ENCODE data around the gene CLDN16.

Gene CLDN16, protein sequence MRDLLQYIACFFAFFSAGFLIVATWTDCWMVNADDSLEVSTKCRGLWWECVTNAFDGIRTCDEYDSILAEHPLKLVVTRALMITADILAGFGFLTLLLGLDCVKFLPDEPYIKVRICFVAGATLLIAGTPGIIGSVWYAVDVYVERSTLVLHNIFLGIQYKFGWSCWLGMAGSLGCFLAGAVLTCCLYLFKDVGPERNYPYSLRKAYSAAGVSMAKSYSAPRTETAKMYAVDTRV

DNA sequence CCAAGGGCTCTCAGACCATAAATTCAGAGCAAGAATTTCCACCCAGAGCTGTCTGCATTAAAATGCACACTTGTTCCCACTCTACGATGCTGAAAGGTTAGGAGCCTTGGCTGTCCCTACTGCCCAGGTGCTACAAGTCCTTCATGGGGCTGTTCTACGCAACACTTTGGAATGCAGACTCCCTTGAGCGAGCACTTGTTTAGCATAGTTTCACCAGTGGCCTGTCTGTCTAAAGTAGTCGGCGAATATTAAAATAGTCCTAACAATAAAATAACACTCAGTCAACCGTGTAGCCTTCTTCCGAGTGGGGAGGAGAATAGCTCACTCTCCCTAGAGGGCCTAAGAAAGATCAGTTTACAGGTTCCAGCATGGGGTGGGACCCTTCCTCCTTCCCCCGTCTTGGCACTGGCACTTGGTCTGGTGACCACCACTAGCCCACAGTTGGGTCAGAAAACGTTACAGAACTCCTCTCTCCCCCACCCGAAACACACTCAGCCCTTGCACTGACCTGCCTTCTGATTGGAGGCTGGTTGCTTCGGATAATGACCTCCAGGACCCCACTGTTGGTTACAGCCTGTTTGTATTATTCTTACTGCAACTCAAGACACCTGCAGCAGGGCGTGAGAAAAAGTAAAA lies at the start of gene CLDN16:
CLDN16 (plus strand) TSS at position 586 of the 636 bp plus-strand sequence. CDS start 167 bp downstream, outside the sequence.
- DNase-seq = no peak

DNA sequence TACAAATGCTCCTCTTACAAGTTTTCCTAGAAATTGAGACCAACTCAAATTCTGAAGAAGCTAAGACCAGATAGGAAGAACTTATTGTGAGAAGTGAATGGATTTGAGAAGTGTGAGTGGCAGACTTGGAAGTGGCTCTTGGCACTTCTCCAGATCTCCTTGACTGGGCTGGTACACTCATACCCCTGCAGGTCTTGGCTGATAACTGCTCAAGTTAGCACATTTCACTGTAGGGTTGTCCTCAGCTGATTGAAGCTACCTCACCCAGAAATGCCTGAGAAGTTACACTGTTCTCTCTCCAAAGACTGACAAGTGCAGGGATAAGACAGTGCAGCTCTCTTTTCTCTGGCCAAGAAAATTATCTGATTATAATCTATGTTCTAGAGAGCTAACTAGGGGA lies 49.2 kb upstream of the CLDN16 start:
- DNase-seq = no peak

DNA sequence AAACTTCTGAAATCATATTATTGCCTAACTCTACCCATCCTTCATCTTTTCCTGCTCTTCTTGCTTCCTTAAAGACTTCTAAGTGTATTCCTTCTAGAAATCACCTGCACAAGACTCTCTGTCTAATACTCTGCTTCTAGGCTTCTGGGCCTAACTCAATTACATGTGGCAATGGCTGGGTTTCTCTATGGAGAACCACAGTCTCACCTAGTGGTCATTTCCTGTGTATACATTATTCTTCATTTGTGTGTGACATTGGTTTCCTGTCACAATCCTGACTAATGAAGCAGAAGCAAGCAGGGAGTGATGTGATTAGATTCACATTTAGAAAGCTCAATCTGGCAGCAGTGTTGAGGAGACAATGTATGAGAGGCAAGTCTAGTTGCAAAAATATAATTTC lies 48.8 kb upstream of the CLDN16 start:
- DNase-seq = no peak

DNA sequence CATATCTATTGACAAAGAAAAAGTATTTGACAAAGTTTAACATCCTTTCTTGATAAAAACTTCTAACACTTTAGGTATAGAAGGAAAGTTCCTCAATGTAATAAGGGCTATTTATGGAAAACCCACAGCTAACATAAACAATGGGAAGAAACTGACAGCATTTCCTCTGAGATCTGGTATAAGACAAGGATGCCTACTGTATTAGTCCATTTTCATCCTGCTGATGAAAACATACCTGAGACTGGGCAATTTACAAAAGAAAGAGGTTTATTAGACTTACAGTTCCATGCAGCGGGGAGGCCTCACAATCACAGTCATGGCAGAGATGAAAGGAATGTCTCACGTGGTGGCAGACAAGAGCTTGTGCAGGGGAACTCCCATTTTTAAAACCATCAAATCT lies 47.9 kb upstream of the CLDN16 start:
- no peak for DNase-seq

DNA sequence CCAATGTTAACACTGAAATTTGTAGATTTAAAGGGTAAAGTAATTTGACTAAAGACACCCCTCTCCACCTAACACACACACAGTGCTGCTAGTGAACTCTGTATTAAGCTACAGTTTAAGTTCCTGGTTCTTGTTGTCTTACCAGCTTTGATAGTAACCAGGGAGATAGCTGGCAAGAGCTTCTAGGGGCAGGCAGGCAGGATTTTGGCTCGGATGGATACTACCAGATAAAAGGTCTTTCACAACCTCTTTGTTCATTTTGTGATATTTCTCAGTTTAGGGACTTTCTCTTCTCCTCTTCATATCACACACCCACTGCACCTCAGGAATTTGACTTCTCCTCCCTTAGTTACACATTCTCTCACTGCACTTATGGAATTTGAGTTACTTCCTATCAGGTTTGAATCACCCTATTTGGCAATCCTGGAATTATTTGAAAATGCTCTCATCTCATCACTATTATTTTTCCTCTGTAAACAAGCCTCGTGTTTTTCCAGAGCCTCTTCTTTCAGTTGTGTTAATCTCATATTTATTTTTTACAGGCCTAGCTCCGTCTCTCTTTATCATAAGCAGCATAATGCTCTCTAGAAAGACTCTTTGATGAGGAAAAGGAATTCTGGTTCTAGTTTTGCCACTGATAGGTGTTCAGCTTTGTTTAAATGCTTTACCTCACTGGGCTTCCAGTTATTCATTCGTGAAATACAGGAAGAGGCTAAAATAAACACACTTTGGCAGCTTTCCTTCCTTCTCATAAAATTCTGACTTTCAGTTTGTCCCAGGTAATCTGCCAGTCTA lies 42.7 kb upstream of the CLDN16 start:
- no peak for DNase-seq

DNA sequence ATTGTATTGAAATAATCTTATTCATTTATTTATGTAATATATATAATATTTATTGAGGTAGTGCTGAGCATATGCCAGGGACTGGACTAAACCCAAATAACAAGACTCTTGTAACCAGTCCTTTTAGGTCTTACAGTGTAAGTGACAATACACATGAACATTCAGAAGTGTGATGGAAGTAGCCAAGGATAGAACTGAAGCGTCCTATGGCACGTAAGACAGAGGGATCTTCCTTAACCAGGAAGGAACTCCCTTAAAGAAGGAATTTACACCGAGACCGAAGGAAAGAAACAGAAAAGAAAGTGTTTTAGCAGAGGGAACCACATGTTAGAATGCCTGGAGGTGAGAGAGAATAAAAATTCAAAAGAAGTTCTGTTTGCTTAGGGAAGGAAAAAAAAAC lies 42.1 kb upstream of the CLDN16 start:
- no peak for DNase-seq

DNA sequence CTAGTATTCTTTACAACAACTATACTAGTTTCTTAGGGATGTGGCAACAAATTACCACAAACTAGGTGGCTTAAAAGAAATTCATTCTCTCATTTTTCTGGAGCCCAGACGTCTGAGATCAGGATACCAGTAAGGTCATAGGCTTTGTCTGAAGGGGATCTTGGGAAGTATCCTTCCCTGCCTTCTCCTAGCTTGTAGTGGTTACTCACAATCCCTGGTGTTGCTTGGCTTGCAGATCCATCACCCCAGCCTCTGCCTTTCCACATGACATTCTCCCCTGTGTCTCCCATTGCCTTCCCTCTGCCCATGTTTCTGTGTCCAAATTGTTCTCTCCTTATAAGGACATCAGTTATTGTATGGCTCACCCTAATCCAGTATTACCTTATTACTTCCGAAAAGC lies 41.4 kb upstream of the CLDN16 start:
- DNase-seq = no peak

DNA sequence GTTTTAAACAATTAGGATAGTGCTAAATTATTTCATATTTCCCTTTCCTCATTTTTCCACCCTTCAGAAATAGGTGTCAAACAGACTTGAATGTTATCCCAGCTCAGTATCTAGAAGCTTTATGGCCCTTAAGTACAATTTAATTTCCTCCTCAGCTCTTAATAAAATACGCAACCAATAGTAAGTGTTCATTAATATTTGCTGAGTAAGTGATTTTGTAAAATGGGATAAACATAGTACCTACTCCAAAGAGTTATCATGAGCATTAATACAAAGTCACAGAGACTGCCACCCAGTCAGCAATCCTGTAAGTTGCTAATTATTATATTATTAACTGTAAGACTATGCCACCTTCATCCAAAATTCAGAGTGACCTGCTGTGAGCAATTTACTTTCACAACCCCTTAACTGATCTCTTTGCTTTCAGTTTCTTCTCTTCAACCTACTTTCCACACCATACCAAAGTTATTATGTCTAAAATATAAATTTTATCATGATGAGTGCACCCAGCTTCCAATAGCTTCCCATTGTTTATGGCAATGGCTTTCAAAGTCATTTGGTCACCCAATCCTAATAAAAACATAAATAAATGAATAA lies 35.0 kb upstream of the CLDN16 start:
- DNase-seq = no peak

DNA sequence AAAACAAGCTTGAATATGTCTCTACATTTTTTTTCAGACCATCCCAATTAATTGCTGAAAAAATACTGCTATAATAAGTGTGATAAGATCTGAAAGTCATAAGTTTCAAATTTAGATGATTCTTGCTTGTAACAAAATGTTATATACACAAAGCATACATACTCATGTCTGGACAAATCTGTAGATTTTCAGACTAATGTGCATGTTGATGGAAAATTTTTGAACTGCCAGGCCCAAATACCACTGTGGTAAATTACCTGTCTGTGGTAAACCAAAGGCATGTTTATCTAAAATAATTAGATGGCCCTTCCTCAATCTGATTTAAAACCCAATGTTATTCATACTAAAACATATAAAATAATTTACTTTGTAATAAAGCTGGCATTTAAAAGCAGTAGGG lies 31.7 kb upstream of the CLDN16 start:
- no peak for DNase-seq

DNA sequence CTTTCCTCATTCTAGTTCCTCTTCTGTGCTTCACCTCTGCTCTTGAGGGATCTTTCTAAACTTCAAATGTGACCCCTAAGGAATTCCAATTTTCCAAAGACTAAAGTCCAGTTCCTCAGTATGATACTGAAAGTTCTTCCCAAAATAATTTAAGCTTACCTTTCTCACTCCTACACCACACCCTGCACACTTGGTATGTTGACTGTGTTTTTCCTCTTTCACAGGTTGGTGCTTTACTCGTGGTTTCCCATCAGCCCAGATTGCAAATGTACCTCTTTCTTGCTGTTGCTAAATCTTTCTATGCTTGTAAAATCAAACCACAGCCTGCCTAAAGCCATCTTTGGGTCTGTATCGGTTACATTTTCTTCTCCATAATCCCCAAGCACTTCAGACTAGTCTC lies 30.5 kb upstream of the CLDN16 start:
- no peak for DNase-seq

DNA sequence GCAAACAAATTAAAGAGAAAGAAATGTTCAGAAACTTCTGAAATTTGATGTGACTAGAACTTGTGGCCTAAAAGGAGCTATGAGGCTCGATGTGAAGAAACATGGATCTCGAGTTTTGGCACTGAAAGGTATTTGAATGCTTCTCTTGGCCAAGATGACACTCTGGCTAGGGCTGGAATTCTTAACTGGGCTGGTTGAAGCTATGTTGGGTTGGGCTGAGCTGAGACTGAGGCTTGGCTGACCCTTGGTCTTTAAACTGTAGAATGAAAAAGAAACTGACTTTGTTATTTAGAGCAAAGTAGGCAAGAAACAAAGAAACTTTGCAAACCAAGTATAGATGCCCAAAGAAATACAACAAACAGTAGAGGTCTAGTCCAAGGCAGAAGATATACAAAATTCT lies 28.1 kb upstream of the CLDN16 start:
- no peak for DNase-seq

DNA sequence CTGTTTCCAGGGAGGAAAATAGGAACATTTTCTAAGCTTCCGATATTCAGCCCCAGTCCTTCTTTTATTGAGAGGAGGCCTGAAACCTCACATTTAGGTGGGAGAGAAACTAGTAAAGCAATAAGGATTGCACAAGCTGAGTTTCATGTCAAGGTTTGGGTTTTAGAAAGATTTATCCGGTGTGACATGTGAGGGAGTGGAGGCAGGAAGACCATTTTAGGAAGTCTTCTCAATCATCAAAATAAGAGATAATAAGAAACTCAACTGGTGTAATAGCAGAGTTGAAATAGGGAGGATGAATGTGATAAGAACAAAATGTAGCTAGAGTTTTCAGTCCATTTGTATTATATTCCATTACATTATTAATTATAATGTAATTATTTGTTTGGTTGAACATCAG lies 27.7 kb upstream of the CLDN16 start:
- no peak for DNase-seq

DNA sequence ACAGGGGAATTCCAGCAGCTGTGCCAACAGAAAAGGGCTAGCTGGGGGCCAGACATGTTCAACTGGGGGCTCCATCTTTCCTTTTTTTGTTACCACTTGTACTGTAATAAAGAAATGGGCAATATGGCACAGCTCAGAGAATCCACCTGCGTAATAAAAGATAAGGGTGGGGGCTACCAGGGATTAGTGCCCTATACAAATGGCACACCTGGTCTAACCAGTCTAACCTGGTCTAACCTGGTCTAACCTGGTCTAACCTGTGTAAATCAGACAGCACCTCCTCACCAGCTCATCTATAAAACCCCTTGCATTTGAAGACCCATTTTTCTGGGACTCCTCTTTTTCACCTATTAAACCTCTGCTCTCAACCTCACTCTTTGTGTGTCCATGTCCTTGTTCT lies 26.2 kb upstream of the CLDN16 start:
- no peak for DNase-seq

DNA sequence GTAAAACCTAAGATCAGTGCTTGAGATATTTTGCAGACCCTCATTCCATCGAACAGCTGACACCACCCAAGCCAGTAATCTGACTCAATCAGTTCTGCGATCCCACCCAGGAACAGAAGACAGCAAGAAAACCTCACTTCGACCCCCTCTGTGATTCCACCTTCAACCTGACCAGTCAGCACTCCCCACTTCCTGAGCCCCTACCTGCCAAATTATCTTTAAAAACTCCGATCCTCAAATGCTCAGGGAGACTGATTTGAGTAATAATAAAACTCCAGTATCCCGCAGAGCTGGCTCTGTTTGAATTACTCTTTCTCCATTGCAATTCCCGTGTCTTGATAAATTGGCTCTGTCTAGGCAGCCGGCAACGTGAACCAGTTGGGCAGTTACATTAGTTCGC lies 25.7 kb upstream of the CLDN16 start:
- DNase-seq = no peak

DNA sequence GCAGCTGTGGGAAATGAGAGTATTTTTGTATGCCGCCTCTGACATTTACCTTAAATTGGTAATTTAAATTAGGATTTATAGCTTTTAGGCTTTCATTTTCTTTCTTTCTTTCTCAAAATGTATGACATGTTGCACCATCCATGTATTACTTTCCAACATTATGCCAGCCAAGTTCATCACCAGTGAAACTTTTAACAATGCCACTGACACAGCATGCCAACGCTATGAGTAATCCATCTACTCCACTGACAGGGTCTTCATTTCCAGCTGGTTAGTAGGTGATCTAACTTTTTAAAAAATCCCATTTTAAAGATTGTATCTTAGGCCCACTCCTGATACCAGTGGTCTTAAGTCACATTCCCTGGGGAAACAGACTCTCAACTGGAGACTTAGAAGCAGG lies 21.8 kb upstream of the CLDN16 start:
- DNase-seq = no peak

DNA sequence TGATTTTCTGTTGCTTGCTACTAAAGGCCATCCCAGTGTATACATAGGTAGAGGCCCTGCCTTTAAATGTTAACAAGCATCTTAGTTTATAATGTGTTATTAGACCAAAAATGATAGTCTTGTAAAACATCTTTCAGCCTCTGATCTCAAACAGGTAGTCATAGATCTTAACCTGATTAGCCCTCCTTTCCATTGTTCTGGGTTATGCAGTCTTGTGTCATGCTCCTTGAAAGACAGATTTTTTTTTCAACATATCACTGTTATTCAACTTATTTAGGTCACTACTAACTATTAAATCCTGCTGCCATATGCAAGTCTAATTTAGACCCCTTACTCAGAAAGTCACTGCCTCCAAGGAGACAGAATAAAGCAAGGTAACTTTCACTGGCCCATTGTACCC lies 19.1 kb upstream of the CLDN16 start:
- DNase-seq = no peak

DNA sequence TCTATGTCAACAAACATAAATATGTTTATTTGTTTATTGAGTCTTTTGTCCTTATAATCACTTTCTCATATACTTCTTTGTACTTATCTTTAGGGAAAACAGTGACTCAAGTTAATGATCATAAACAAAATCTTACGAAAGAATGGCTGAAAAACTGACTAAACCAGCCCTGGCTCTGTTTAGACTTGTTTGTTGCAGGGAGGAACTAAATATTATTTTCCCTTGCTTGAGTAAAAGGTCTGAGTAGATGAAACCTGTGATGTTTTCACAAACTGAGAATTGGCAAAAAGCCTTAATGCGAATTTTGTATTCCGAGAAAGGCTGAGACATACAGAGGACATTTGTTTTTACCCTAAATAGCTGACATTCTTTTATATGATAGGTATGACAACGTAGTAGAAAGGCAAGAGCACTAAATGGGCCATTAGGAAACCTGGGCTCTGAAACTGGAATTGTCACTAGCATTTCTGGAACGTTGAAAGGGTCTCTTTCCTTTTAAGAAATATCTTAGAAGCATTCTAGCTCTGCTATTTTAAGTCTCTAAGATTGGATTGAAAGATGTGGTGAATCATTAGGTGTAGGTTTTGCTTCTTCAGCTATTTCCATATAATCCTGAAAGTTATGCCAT lies 18.2 kb upstream of the CLDN16 start:
- no peak for DNase-seq

DNA sequence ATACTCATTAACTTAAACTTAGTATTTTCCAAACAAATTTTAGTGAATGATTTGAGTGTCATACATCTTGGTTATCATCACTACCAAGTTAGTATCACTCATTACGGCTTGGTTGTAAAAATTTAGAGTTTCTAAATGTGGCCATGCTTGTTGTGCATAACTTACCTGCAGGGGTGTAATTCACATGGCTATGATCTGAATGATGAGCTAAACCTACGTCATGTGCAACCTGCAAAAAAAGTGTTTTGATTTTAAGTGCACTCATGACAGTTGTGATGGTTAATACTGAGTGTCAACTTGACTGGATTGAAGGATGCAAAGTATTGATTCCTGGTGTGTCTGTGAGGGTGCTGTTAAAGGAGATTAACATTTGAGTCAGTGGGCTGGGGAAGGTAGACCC lies 17.6 kb upstream of the CLDN16 start:
- DNase-seq = no peak

DNA sequence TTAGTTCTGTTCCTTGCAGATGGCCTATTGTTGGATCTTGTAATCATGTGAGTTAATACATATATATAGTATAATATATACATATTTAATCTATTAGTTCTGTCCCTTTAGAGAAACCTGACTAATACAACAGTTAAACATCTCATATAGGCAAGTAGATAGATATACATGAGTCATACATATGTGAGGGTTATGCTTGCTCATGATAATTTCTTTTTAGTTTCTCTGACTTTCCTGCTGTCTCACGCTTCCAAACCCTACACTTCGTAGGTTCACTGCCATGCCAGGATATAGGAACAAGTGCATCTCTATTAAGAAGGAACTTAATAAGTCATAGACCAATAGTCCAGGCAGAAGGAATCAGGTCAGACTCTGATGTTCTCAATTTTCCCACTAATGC lies 16.8 kb upstream of the CLDN16 start:
- DNase-seq = no peak

DNA sequence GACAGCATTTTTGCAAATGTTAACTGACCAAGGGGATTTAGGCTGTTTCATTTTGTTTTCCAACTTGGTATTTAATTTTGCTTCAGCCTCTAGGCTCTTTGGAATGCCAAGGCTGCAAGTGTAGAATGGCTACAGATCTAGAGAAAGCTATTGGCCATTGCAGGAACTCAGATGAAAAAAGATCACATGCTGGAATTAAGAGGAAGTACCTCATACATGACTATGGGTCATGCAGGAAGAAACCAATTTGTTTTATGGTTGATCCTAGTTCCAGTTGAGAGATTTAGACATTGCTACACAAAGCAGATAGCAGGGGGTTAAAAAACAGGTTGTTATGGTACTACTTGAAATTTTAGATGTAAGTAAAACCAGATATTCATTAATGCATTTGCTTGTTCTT lies 12.7 kb upstream of the CLDN16 start:
- DNase-seq = no peak

DNA sequence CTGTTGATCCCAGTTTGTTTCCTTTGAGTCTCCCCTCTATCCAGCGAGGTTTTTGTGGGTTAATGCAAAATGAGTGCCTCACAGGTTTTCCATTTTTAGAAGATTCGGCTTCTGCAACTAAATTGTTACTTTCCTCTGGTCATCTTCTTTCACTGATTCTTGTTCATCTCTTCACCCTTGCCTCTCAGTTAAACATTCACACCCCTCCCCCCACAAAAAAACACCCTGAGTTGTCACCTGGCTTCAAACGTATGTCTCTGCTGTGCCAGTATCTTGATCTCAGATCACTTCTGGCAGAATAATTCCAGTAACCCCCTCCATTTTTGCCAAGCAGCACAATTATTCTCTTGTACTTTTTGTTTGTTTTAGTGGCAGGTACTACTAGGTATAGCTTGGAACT lies 12.3 kb upstream of the CLDN16 start:
- DNase-seq = no peak

DNA sequence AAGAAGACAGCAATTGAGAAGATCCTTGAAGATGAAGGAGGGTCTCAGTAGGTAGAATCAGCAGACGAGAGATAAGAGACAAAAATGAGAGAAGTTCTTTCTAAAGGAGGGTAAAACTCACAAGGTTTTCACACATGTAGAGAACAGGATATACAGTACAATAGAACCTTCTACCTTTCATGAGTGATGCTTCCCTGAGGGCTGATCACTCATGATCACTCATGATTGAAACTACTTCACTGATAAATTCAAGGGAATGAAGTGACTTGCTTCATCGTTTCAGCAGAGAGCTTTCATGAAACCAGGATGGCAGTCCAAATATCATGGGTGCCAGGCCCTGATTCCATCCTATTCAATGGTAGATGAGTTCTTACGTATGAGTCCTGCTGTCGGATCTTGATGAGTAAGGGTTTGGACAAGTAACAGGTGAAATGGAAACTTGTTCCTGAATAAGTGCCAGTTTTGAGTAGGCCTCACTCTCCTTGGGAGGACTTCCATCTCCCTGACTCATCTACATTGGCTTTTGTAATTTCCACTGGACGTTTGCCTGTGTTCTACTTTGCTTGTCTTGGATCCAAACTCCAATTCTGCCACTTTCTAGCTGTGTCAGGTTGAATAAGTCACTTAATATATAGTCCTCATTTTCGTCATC lies 9.6 kb upstream of the CLDN16 start:
- no peak for DNase-seq

DNA sequence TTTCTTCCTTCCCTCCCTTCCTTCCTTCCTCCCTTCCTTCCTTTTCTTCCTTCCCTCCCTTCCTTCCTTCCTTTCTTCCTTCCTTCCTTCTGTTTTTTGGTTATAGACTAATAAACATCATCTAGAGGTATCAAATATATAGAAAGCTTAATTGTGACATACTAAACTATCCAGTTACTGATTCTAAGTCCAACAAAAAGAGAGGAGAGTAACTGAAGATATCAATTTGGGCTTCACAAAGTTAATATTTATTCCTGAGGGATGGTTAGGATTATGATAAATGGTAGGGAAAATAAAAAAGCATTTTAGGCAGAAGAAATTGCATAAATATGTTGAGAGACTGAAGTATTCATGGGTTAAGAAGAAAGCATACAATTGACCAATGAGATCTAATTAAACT lies 7.8 kb upstream of the CLDN16 start:
- DNase-seq = no peak
